ENCODE data around the gene ATXN2. TPM values are rescaled to one million over a fixed set of nuclear protein-coding genes. Genes with fewer than 3 reads are reported as not detected.

ATXN2 gene
- total and polyA plus RNA-seq, 4 donors: 23.8 to 97.5 (median 49.4) TPM

GRCh38 chr12:111440631-111441030, 158.5 kb downstream of the ATXN2 start:
- Histone ChIP-seq H3K27me3 (ENCODE audit: control insufficient read depth in 1 of 2, insufficient read depth in 2 of 2, low read length in 1 of 2) (no peaks in the 10 kb centered on the region), H3K4me3 (ENCODE audit: low read length in 2 of 2) (no peak overlapping the region), H3K27ac (ENCODE audit: low read depth in 1 of 2, low read length in 2 of 2) (no peak overlapping the region), H3K9me3 (ENCODE audit: control insufficient read depth, low read length) (no peaks in the 10 kb centered on the region), H3K36me3 (ENCODE audit: control insufficient read depth in 1 of 2, insufficient read depth in 2 of 2, low read length in 1 of 2) (peaks cover 0 to 2% of the 10 kb centered on the region in 2 donors), H3K4me1 (ENCODE audit: control insufficient read depth in 1 of 2, insufficient read depth in 2 of 2, low read length in 2 of 2) (no peaks in the 10 kb centered on the region)
- WGBS, 2 donors: 72 to 79% methylated on average over 3 of the region's 3 CpGs
- intact Hi-C loops (cut with DNase I): no loop called here
- no peak for ATAC-seq (ENCODE audit: low FRiP score)
- DNase-seq: peak in 1 of 2 donors; percentile 22

- H3K4me3 ChIP-seq (ENCODE audit: low read length in 2 of 2): no peak overlapping the region
- H3K36me3 ChIP-seq (ENCODE audit: control insufficient read depth in 1 of 2, insufficient read depth in 2 of 2, low read length in 1 of 2): peaks cover 0 to 2% of the 10 kb centered on the region in 2 donors
- no peaks in the 10 kb centered on the region for H3K27me3 ChIP-seq (ENCODE audit: control insufficient read depth in 1 of 2, insufficient read depth in 2 of 2, low read length in 1 of 2)
- H3K4me1 ChIP-seq (ENCODE audit: control insufficient read depth in 1 of 2, insufficient read depth in 2 of 2, low read length in 2 of 2): no peaks in the 10 kb centered on the region
- WGBS, 2 donors: 69 to 77% methylated on average over 8 of the region's 8 CpGs
- no peak overlapping the region for H3K27ac ChIP-seq (ENCODE audit: low read depth in 1 of 2, low read length in 2 of 2)
- ATAC-seq (ENCODE audit: low FRiP score) (no peak), DNase-seq (peak in 1 of 2 donors; percentile 50)
- intact Hi-C loops (cut with DNase I): no loop called here
- H3K9me3 ChIP-seq (ENCODE audit: control insufficient read depth, low read length): no peaks in the 10 kb centered on the region
These were observed 159.0 kb downstream of the ATXN2 start for GRCh38 chr12:111440152-111440551.

DNA sequence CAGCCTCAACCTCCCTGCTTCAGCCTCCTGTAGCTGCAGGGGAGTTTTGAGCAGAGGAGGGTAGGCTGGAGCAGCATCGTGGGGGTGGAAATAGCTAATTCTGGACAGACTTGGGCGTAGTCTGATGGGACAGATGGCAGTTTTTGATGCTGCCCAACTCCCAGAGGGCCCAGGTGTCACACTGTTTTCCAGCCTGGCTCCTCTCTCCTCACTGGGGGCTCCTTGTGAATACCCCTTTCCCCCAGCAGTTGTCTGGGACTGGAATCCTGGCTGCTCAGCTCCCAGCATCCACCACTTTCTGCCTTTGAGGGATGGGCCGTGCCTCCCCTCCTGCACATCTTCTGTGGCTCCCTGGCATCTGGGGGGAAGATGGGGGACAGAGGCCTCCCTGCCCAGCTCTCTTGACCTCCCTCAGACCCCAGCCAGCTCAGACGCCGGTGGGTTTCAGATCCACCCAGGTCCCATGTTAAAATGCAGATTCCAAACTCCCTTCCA, 159.4 kb downstream of the ATXN2 start:
- no peaks in the 10 kb centered on the region for H3K4me1 ChIP-seq (ENCODE audit: control insufficient read depth in 1 of 2, insufficient read depth in 2 of 2, low read length in 2 of 2)
- 63 to 80% methylated on average over 5 of the region's 5 CpGs for WGBS, 2 donors
- no peaks in the 10 kb centered on the region for H3K27me3 ChIP-seq (ENCODE audit: control insufficient read depth in 1 of 2, insufficient read depth in 2 of 2, low read length in 1 of 2)
- intact Hi-C loops (cut with DNase I): no loop called here
- H3K9me3 ChIP-seq (ENCODE audit: control insufficient read depth, low read length): no peaks in the 10 kb centered on the region
- H3K36me3 ChIP-seq (ENCODE audit: control insufficient read depth in 1 of 2, insufficient read depth in 2 of 2, low read length in 1 of 2): peaks cover 0 to 2% of the 10 kb centered on the region in 2 donors
- no peak overlapping the region for H3K4me3 ChIP-seq (ENCODE audit: low read length in 2 of 2)
- ATAC-seq (ENCODE audit: low FRiP score) (no peak), DNase-seq (no peak)
- no peak overlapping the region for H3K27ac ChIP-seq (ENCODE audit: low read depth in 1 of 2, low read length in 2 of 2)

GRCh38 chr12:111438481-111438880, 160.6 kb downstream of the ATXN2 start:
- H3K27me3 ChIP-seq (ENCODE audit: control insufficient read depth in 1 of 2, insufficient read depth in 2 of 2, low read length in 1 of 2): no peaks in the 10 kb centered on the region
- peak; percentile 75 to 84 for DNase-seq
- WGBS, 2 donors: 41 to 44% methylated on average over 9 of the region's 9 CpGs

GRCh38 chr12:111437816-111438454, 161.2 kb downstream of the ATXN2 start:
- Histone ChIP-seq H3K9me3 (ENCODE audit: control insufficient read depth, low read length) (no peaks in the 10 kb centered on the region), H3K27me3 (ENCODE audit: control insufficient read depth in 1 of 2, insufficient read depth in 2 of 2, low read length in 1 of 2) (no peaks in the 10 kb centered on the region), H3K27ac (ENCODE audit: low read depth in 1 of 2, low read length in 2 of 2) (no peak overlapping the region), H3K36me3 (ENCODE audit: control insufficient read depth in 1 of 2, insufficient read depth in 2 of 2, low read length in 1 of 2) (peaks cover 0 to 2% of the 10 kb centered on the region in 2 donors), H3K4me1 (ENCODE audit: control insufficient read depth in 1 of 2, insufficient read depth in 2 of 2, low read length in 2 of 2) (no peaks in the 10 kb centered on the region), H3K4me3 (ENCODE audit: low read length in 2 of 2) (no peak overlapping the region)
- ATAC-seq (ENCODE audit: low FRiP score): peak; percentile 9
- intact Hi-C loops (cut with DNase I): no loop called here
- WGBS, 2 donors: 64 to 74% methylated on average over 8 of the region's 8 CpGs
- DNase-seq: peak; percentile 81 to 82

More at GRCh38 chr12:111438481-111438880, 160.6 kb downstream of the ATXN2 start:
- no peak overlapping the region for H3K4me3 ChIP-seq (ENCODE audit: low read length in 2 of 2)
- intact Hi-C loops (cut with DNase I): no loop called here
- H3K27ac ChIP-seq (ENCODE audit: low read depth in 1 of 2, low read length in 2 of 2): no peak overlapping the region
- H3K4me1 ChIP-seq (ENCODE audit: control insufficient read depth in 1 of 2, insufficient read depth in 2 of 2, low read length in 2 of 2): no peaks in the 10 kb centered on the region
- peaks cover 0 to 2% of the 10 kb centered on the region in 2 donors for H3K36me3 ChIP-seq (ENCODE audit: control insufficient read depth in 1 of 2, insufficient read depth in 2 of 2, low read length in 1 of 2)
- H3K9me3 ChIP-seq (ENCODE audit: control insufficient read depth, low read length): no peaks in the 10 kb centered on the region
- no peak for ATAC-seq (ENCODE audit: low FRiP score)

DNA sequence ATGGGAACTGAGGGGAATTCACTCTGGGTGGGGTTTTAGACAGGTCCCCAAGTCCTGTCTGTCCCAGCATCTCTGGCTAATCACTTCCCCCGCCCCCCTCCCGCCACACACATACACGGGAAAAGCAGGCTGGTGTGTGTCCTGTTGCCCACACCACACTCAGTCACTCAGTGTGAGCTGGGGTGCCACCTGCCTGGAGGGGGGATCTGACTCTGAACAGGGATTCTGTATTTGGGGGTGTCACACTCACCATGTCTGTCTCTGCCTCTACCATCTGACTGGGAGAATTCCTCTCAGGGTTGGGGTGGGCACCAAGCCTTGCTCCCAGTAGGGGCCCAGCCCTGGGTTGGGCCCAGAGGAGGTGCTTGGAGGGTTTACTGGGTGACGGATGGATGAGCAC, 162.3 kb downstream of the ATXN2 start:
- 70 to 75% methylated on average over 4 of the region's 4 CpGs for WGBS, 2 donors
- Histone ChIP-seq H3K27me3 (ENCODE audit: control insufficient read depth in 1 of 2, insufficient read depth in 2 of 2, low read length in 1 of 2) (no peaks in the 10 kb centered on the region), H3K4me3 (ENCODE audit: low read length in 2 of 2) (no peak overlapping the region), H3K9me3 (ENCODE audit: control insufficient read depth, low read length) (no peaks in the 10 kb centered on the region), H3K4me1 (ENCODE audit: control insufficient read depth in 1 of 2, insufficient read depth in 2 of 2, low read length in 2 of 2) (no peaks in the 10 kb centered on the region), H3K36me3 (ENCODE audit: control insufficient read depth in 1 of 2, insufficient read depth in 2 of 2, low read length in 1 of 2) (no peaks in the 10 kb centered on the region), H3K27ac (ENCODE audit: low read depth in 1 of 2, low read length in 2 of 2) (no peak overlapping the region)
- intact Hi-C loops (cut with DNase I): no loop called here
- DNase-seq: no peak
- ATAC-seq (ENCODE audit: low FRiP score): no peak

DNA sequence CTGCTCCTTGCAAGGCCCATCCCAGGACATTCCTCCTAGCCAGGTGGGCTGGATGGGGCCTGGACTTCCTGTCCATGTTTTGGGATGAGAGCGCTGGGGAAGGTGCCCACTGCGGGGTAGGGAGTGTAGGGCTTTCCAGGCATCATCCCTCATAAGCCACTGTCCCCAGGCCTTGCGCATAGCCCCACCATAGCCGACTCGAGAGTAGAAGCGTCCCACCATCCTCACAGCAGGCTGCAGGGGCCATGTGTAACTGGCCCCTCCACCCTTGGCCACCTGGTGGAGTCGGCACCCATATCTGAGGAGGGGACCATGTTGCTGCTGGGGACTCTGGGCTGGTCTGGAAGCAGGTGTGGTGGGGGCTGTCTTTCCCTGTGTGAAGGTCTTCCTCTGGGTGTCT, 162.8 kb downstream of the ATXN2 start:
- DNase-seq (no peak), ATAC-seq (ENCODE audit: low FRiP score) (no peak)
- Histone ChIP-seq H3K9me3 (ENCODE audit: control insufficient read depth, low read length) (no peaks in the 10 kb centered on the region), H3K27me3 (ENCODE audit: control insufficient read depth in 1 of 2, insufficient read depth in 2 of 2, low read length in 1 of 2) (no peaks in the 10 kb centered on the region), H3K4me3 (ENCODE audit: low read length in 2 of 2) (no peak overlapping the region), H3K36me3 (ENCODE audit: control insufficient read depth in 1 of 2, insufficient read depth in 2 of 2, low read length in 1 of 2) (no peaks in the 10 kb centered on the region), H3K27ac (ENCODE audit: low read depth in 1 of 2, low read length in 2 of 2) (no peak overlapping the region), H3K4me1 (ENCODE audit: control insufficient read depth in 1 of 2, insufficient read depth in 2 of 2, low read length in 2 of 2) (no peaks in the 10 kb centered on the region)
- intact Hi-C loops (cut with DNase I): no loop called here
- WGBS, 2 donors: 84 to 87% methylated on average over 7 of the region's 7 CpGs

- Histone ChIP-seq H3K36me3 (ENCODE audit: control insufficient read depth in 1 of 2, insufficient read depth in 2 of 2, low read length in 1 of 2) (no peaks in the 10 kb centered on the region), H3K4me1 (ENCODE audit: control insufficient read depth in 1 of 2, insufficient read depth in 2 of 2, low read length in 2 of 2) (no peaks in the 10 kb centered on the region), H3K27me3 (ENCODE audit: control insufficient read depth in 1 of 2, insufficient read depth in 2 of 2, low read length in 1 of 2) (no peaks in the 10 kb centered on the region), H3K9me3 (ENCODE audit: control insufficient read depth, low read length) (no peaks in the 10 kb centered on the region), H3K27ac (ENCODE audit: low read depth in 1 of 2, low read length in 2 of 2) (no peak overlapping the region), H3K4me3 (ENCODE audit: low read length in 2 of 2) (no peak overlapping the region)
- intact Hi-C loops (cut with DNase I): no loop called here
- ATAC-seq (ENCODE audit: low FRiP score) (peak; percentile 13), DNase-seq (no peak)
- 81 to 83% methylated on average over 16 of the region's 16 CpGs for WGBS, 2 donors
These were observed 163.4 kb downstream of the ATXN2 start for GRCh38 chr12:111435661-111436201.
